GM23338 (cell line): ENCODE results near the gene HIF3A. TPM values are rescaled to one million over a fixed set of nuclear protein-coding genes. Genes with fewer than 3 reads are reported as not detected.

Experiments
- ATAC-seq: fragments of 200-7000 bp; cut with Tn5 transposase; 3 replicates; pipeline ENCODE4 v1.9.1; 2020
- DNase-seq: peaks from one replicate; pipeline ENCODE4 v3.0.0-alpha.2; 2015; ENCODE audit warnings: low spot score
- H2AFZ ChIP-seq: fragments of 200-600 bp; sonication (generic); 2 replicates; pipeline ENCODE4 v1.8.0; 2016; ENCODE audit warnings: antibody characterized with exemption, mild to moderate bottlenecking, moderate library complexity
- H3F3A ChIP-seq: fragments of 200-600 bp; sonication (generic); replicated peaks from 2 replicates; pipeline ENCODE4 v1.8.0; 2017; ENCODE audit warnings: antibody characterized with exemption, mixed run types, low read depth
- H3K27ac ChIP-seq: fragments of 200-600 bp; sonication (generic); 2 replicates; pipeline ENCODE4 v1.6.1; 2016; ENCODE audit warnings: low read depth
- H3K27me3 ChIP-seq: fragments of 200-600 bp; sonication (generic); 2 replicates; pipeline ENCODE4 v1.8.0; 2016; ENCODE audit warnings: mild to moderate bottlenecking, mixed run types, moderate library complexity; ENCODE audit not compliant: insufficient read depth
- H3K36me3 ChIP-seq: fragments of 200-600 bp; sonication (generic); 2 replicates; pipeline ENCODE4 v1.8.0; 2016; ENCODE audit warnings: mild to moderate bottlenecking; ENCODE audit not compliant: insufficient read depth
- H3K4me1 ChIP-seq: fragments of 200-600 bp; sonication (generic); 2 replicates; pipeline ENCODE4 v1.8.0; 2016; ENCODE audit warnings: mild to moderate bottlenecking, moderate library complexity; ENCODE audit not compliant: insufficient read depth
- H3K4me2 ChIP-seq: fragments of 200-600 bp; sonication (generic); 2 replicates; pipeline ENCODE4 v1.7.1; 2017; ENCODE audit warnings: mixed run types
- H3K4me3 ChIP-seq: fragments of 200-600 bp; sonication (generic); 2 replicates; pipeline ENCODE4 v1.6.1; 2016; ENCODE audit warnings: mixed run types
- H3K79me2 ChIP-seq: fragments of 200-600 bp; sonication (generic); replicated peaks from 2 replicates; pipeline ENCODE4 v1.8.0; 2017; ENCODE audit warnings: mild to moderate bottlenecking; ENCODE audit not compliant: insufficient read depth
- H3K9me2 ChIP-seq: fragments of 200-600 bp; sonication (generic); 2 replicates; pipeline ENCODE4 v1.8.0; 2017; ENCODE audit not compliant: insufficient read depth
- H4K20me1 ChIP-seq: fragments of 200-600 bp; sonication (generic); replicated peaks from 2 replicates; pipeline ENCODE4 v1.8.0; 2017; ENCODE audit warnings: mild to moderate bottlenecking; ENCODE audit not compliant: insufficient read depth
- H3K27ac Mint-ChIP-seq: 2 replicates; pipeline ENCODE4 v1.8.0; 2020; ENCODE audit warnings: inconsistent platforms, mild to moderate bottlenecking, moderate library complexity, mixed read lengths
- H3K27me3 Mint-ChIP-seq: 3 replicates; pipeline ENCODE4 v1.8.0; 2022; ENCODE audit warnings: low read depth, mild to moderate bottlenecking, moderate library complexity, mixed read lengths, inconsistent platforms; ENCODE audit not compliant: insufficient read depth, poor library complexity
- H3K36me3 Mint-ChIP-seq: 3 replicates; pipeline ENCODE4 v1.8.0; 2021; ENCODE audit warnings: low read depth, mild to moderate bottlenecking, inconsistent platforms, moderate library complexity, mixed read lengths
- H3K4me1 Mint-ChIP-seq: 3 replicates; pipeline ENCODE4 v1.8.0; 2020; ENCODE audit warnings: mild to moderate bottlenecking, inconsistent platforms, mixed read lengths
- H3K4me3 Mint-ChIP-seq: 3 replicates; pipeline ENCODE4 v1.8.0; 2021; ENCODE audit warnings: moderate library complexity, mild to moderate bottlenecking, inconsistent platforms, mixed read lengths
- H3K9me3 Mint-ChIP-seq: 3 replicates; pipeline ENCODE4 v1.8.0; 2020; ENCODE audit warnings: moderate library complexity, mild to moderate bottlenecking, inconsistent platforms, mixed read lengths
- CREB1 ChIP-seq: fragments of 250-450 bp; sonication (Bioruptor Pico); IDR thresholded peaks from 2 replicates; pipeline ENCODE4 v1.5.0; 2020; ENCODE audit warnings: low read depth, mild to moderate bottlenecking, moderate library complexity
- CTCF ChIP-seq, 2 experiments: fragments of 200-600 bp in 1 of 2; sonication (generic) in 1 of 2; conservative IDR thresholded peaks; 2 replicates each; pipeline versions ENCODE4 v1.5.1 to v1.6.1; 2016 to 2017; ENCODE audit warnings: antibody characterized with exemption in 2 of 2, low read depth in 2 of 2, mild to moderate bottlenecking in 2 of 2, moderate library complexity in 1 of 2
- EZH2 ChIP-seq: fragments of 200-600 bp; sonication (generic); IDR thresholded peaks from one replicate; pipeline ENCODE4 v1.8.0; 2017; ENCODE audit warnings: antibody characterized with exemption, mild to moderate bottlenecking, low read depth; ENCODE audit not compliant: unreplicated experiment
- EZH2phosphoT487 ChIP-seq: fragments of 200-600 bp; sonication (generic); IDR thresholded peaks from one replicate; pipeline ENCODE4 v1.8.1; 2018; ENCODE audit warnings: antibody characterized with exemption; ENCODE audit not compliant: unreplicated experiment
- JUNB ChIP-seq: IDR thresholded peaks from one replicate; pipeline ENCODE4 v1.6.1; 2016; ENCODE audit warnings: antibody characterized with exemption; ENCODE audit not compliant: unreplicated experiment
- NANOG ChIP-seq: IDR thresholded peaks from 2 replicates; pipeline ENCODE4 v1.6.1; 2016; ENCODE audit warnings: antibody characterized with exemption, borderline replicate concordance
- POLR2AphosphoS5 ChIP-seq: IDR thresholded peaks from 2 replicates; pipeline ENCODE4 v1.6.1; 2016; ENCODE audit warnings: antibody characterized with exemption, low read depth
- STAT1 ChIP-seq: IDR thresholded peaks from one replicate; pipeline ENCODE4 v1.6.1; 2016; ENCODE audit warnings: antibody characterized with exemption; ENCODE audit not compliant: unreplicated experiment
- ZNF114 ChIP-seq: fragments of 250-450 bp; sonication (Bioruptor Pico); IDR thresholded peaks from 2 replicates; pipeline ENCODE4 v1.5.0; 2020; ENCODE audit warnings: mild to moderate bottlenecking, moderate library complexity
- ZNF331 ChIP-seq: fragments of 250-450 bp; sonication (Bioruptor Pico); IDR thresholded peaks from 2 replicates; pipeline ENCODE4 v1.5.0; 2020; ENCODE audit warnings: low read depth, mild to moderate bottlenecking, moderate library complexity
- polyA plus RNA-seq: library from polyadenylated mRNA; unstranded; fragments of >200 nt; fragmentation: Nextera tagmentation; extraction: Ambion mirVana; gene quantifications from 2 replicates; pipeline ENCODE4 v1.2.1, GENCODE V29; 2016
- total RNA-seq: library from RNA; depleted of rRNA; stranded (reverse); fragments of >200 nt; shearing (Covaris generic); gene quantifications from 2 replicates; pipeline ENCODE4 v1.2.3, GENCODE V29; 2014
- TF ChIP-seq, protein P1 (sequence below): fragments of 250-450 bp; sonication (Bioruptor Pico); IDR thresholded peaks from 2 replicates; pipeline ENCODE4 v1.5.0; 2020; ENCODE audit warnings: mild to moderate bottlenecking, moderate library complexity
- TF ChIP-seq, protein P2 (sequence below): IDR thresholded peaks from one replicate; pipeline ENCODE4 v1.6.1; 2018; ENCODE audit warnings: antibody characterized with exemption; ENCODE audit not compliant: unreplicated experiment
- TF ChIP-seq, protein P3 (sequence below): IDR thresholded peaks from 2 replicates; pipeline ENCODE4 v1.6.1; 2016; ENCODE audit warnings: antibody characterized with exemption

The HIF3A gene
- total and polyA plus RNA-seq, 2 experiments from 2014 or later: 20.4 to 70.5 TPM

- no peak overlapping the region for H3K4me3 ChIP-seq
- Mint-ChIP-seq H3K4me3 (no peak overlapping the region), H3K36me3 (peaks cover 14% of the 10 kb centered on the region), H3K4me1 (peaks cover 41% of the 10 kb centered on the region), H3K9me3 (no peaks in the 10 kb centered on the region), H3K27ac (peak overlapping the region; percentile 48), H3K27me3 (peaks cover 12% of the 10 kb centered on the region)
- TF ChIP-seq EZH2phosphoT487 (no peak), CREB1 (CRISPR knock-in tag) (no peak), ZNF331 (CRISPR knock-in tag) (no peak), ZNF114 (CRISPR knock-in tag) (no peak), NANOG (no peak), POLR2AphosphoS5 (no peak), CTCF (conservative IDR thresholded peaks at IDR 0.05; ENCODE audit: low read depth in 2 of 2) (no peak), STAT1 (no peak), JUNB (no peak), EZH2 (no peak)
- TF ChIP-seq, protein P1, sequence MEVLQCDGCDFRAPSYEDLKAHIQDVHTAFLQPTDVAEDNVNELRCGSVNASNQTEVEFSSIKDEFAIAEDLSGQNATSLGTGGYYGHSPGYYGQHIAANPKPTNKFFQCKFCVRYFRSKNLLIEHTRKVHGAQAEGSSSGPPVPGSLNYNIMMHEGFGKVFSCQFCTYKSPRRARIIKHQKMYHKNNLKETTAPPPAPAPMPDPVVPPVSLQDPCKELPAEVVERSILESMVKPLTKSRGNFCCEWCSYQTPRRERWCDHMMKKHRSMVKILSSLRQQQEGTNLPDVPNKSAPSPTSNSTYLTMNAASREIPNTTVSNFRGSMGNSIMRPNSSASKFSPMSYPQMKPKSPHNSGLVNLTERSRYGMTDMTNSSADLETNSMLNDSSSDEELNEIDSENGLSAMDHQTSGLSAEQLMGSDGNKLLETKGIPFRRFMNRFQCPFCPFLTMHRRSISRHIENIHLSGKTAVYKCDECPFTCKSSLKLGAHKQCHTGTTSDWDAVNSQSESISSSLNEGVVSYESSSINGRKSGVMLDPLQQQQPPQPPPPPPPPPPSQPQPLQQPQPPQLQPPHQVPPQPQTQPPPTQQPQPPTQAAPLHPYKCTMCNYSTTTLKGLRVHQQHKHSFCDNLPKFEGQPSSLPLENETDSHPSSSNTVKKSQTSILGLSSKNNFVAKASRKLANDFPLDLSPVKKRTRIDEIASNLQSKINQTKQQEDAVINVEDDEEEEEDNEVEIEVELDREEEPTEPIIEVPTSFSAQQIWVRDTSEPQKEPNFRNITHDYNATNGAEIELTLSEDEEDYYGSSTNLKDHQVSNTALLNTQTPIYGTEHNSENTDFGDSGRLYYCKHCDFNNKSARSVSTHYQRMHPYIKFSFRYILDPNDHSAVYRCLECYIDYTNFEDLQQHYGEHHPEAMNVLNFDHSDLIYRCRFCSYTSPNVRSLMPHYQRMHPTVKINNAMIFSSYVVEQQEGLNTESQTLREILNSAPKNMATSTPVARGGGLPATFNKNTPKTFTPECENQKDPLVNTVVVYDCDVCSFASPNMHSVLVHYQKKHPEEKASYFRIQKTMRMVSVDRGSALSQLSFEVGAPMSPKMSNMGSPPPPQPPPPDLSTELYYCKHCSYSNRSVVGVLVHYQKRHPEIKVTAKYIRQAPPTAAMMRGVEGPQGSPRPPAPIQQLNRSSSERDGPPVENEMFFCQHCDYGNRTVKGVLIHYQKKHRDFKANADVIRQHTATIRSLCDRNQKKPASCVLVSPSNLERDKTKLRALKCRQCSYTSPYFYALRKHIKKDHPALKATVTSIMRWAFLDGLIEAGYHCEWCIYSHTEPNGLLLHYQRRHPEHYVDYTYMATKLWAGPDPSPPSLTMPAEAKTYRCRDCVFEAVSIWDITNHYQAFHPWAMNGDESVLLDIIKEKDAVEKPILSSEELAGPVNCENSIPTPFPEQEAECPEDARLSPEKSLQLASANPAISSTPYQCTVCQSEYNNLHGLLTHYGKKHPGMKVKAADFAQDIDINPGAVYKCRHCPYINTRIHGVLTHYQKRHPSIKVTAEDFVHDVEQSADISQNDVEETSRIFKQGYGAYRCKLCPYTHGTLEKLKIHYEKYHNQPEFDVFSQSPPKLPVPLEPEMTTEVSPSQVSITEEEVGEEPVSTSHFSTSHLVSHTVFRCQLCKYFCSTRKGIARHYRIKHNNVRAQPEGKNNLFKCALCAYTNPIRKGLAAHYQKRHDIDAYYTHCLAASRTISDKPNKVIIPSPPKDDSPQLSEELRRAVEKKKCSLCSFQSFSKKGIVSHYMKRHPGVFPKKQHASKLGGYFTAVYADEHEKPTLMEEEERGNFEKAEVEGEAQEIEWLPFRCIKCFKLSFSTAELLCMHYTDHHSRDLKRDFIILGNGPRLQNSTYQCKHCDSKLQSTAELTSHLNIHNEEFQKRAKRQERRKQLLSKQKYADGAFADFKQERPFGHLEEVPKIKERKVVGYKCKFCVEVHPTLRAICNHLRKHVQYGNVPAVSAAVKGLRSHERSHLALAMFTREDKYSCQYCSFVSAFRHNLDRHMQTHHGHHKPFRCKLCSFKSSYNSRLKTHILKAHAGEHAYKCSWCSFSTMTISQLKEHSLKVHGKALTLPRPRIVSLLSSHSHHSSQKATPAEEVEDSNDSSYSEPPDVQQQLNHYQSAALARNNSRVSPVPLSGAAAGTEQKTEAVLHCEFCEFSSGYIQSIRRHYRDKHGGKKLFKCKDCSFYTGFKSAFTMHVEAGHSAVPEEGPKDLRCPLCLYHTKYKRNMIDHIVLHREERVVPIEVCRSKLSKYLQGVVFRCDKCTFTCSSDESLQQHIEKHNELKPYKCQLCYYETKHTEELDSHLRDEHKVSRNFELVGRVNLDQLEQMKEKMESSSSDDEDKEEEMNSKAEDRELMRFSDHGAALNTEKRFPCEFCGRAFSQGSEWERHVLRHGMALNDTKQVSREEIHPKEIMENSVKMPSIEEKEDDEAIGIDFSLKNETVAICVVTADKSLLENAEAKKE: no peak
- TF ChIP-seq, protein P2, sequence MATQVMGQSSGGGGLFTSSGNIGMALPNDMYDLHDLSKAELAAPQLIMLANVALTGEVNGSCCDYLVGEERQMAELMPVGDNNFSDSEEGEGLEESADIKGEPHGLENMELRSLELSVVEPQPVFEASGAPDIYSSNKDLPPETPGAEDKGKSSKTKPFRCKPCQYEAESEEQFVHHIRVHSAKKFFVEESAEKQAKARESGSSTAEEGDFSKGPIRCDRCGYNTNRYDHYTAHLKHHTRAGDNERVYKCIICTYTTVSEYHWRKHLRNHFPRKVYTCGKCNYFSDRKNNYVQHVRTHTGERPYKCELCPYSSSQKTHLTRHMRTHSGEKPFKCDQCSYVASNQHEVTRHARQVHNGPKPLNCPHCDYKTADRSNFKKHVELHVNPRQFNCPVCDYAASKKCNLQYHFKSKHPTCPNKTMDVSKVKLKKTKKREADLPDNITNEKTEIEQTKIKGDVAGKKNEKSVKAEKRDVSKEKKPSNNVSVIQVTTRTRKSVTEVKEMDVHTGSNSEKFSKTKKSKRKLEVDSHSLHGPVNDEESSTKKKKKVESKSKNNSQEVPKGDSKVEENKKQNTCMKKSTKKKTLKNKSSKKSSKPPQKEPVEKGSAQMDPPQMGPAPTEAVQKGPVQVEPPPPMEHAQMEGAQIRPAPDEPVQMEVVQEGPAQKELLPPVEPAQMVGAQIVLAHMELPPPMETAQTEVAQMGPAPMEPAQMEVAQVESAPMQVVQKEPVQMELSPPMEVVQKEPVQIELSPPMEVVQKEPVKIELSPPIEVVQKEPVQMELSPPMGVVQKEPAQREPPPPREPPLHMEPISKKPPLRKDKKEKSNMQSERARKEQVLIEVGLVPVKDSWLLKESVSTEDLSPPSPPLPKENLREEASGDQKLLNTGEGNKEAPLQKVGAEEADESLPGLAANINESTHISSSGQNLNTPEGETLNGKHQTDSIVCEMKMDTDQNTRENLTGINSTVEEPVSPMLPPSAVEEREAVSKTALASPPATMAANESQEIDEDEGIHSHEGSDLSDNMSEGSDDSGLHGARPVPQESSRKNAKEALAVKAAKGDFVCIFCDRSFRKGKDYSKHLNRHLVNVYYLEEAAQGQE: no peak
- TF ChIP-seq, protein P3, sequence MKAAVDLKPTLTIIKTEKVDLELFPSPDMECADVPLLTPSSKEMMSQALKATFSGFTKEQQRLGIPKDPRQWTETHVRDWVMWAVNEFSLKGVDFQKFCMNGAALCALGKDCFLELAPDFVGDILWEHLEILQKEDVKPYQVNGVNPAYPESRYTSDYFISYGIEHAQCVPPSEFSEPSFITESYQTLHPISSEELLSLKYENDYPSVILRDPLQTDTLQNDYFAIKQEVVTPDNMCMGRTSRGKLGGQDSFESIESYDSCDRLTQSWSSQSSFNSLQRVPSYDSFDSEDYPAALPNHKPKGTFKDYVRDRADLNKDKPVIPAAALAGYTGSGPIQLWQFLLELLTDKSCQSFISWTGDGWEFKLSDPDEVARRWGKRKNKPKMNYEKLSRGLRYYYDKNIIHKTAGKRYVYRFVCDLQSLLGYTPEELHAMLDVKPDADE: no peak
- no peaks in the 10 kb centered on the region for H3K36me3 ChIP-seq
- no peaks in the 10 kb centered on the region for H3K9me2 ChIP-seq
- peaks cover 54% of the 10 kb centered on the region for H3K4me1 ChIP-seq
- H3K4me2 ChIP-seq: peak overlapping the region; percentile 26; the same call in 1 of the 2 replicates
- DNase-seq (no peak), ATAC-seq (no peak)
- no peak overlapping the region for H2AFZ ChIP-seq
- H3K27ac ChIP-seq: no peak overlapping the region
- peaks cover 25% of the 10 kb centered on the region for H3F3A ChIP-seq
- 0 out of 2 replicates have a peak, but pooled peaks cover 7% of the 10 kb centered on the region for H4K20me1 ChIP-seq
- H3K27me3 ChIP-seq: no peaks in the 10 kb centered on the region
- H3K79me2 ChIP-seq: peaks cover 6% of the 10 kb centered on the region; the same call in 1 of the 2 replicates
Measured at GRCh38 chr19:46299695-46300094, 2.9 kb downstream of the HIF3A start.
